GM13976 (cell line): ENCODE results near the gene WSCD2.
"Not testable (repeated sequence)": the region's sequence is repeated elsewhere in the genome, so short reads cannot be mapped to it uniquely, and the experiment has no call there.

Experiments
- DNase-seq: peaks from one replicate; pipeline ENCODE4 v3.0.0; 2012; ENCODE audit warnings: low spot score
- in situ Hi-C: fragments of 300-500 bp; cut with MboI; formaldehyde crosslinking; loops from one replicate; pipeline ENCODE4 v1.12.0; 2022; ENCODE audit warnings: low sequenced_read_pairs, mixed read lengths, inconsistent platforms; ENCODE audit not compliant: unreplicated experiment
- TF ChIP-seq, protein P1 (sequence below): IDR thresholded peaks from 2 replicates; pipeline ENCODE4 v1.5.1; 2012; ENCODE audit warnings: borderline replicate concordance, mild to moderate bottlenecking; ENCODE audit not compliant: insufficient read depth; ENCODE audit errors: extremely low read depth, missing control alignments, control extremely low read depth

The WSCD2 gene

DNA sequence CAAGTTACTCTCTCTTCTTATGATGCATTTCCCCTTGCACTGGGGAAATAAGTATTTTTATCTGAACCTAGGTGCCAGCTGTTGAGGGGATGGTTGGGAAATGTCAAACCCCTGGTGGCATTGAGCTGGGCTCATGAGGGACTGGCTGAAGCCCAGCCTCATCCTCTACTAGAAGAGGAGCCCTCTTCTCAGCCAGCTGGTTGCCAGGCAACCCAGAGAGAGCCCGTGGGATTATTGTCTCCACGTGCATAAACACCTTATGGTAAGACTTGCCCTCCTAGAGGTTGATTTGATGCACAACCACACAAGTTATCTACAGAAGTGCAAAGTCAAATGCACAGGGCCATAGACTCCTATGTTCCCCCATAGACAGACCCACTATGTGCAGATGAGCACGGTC is 89.8 kb downstream of the WSCD2 start:
- no peak for DNase-seq
- TF ChIP-seq, protein P1, sequence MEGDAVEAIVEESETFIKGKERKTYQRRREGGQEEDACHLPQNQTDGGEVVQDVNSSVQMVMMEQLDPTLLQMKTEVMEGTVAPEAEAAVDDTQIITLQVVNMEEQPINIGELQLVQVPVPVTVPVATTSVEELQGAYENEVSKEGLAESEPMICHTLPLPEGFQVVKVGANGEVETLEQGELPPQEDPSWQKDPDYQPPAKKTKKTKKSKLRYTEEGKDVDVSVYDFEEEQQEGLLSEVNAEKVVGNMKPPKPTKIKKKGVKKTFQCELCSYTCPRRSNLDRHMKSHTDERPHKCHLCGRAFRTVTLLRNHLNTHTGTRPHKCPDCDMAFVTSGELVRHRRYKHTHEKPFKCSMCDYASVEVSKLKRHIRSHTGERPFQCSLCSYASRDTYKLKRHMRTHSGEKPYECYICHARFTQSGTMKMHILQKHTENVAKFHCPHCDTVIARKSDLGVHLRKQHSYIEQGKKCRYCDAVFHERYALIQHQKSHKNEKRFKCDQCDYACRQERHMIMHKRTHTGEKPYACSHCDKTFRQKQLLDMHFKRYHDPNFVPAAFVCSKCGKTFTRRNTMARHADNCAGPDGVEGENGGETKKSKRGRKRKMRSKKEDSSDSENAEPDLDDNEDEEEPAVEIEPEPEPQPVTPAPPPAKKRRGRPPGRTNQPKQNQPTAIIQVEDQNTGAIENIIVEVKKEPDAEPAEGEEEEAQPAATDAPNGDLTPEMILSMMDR = no peak
- in situ Hi-C loops = no loop called here

DNA sequence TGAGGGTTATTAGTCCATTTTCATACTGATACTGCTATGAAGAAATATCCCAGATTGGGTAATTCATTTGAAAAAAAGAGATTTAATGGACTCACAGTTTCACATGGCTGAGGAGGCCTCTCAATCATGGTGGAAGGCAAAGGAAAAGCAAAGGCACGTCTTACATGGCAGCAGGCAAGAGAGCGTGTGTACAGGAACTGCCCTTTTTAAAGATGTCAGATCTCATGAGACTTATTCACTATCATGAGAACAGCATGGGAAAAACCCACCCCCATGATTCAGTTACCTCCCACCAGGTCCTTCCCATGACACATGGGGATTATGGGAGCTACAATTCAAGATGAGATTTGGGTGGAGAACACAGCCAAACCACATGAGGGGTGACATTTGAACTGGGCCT is 96.0 kb downstream of the WSCD2 start:
- DNase-seq, in situ Hi-C loops: not testable (repeated sequence)

DNA sequence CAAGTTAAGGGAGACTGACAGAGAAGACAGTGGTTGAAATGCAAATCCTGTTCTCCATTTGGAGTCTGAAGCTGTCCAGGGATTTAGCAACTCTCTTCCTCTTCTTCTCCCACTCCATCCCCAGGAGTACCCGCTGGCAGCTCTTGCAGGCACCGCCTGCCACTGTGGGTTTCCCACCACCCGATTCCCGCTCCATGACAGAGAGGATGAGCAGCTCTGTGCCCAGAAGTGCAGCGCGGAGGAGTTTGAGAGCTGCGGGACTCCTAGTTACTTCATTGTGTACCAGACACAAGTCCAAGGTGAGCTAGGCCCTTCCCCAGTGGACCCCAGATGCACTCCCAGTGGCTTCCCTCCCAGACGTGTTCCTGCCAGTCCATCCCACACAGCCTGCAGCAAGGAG is 97.8 kb downstream of the WSCD2 start:
- TF ChIP-seq, protein P1 = no peak
- in situ Hi-C loops = no loop called here
- DNase-seq = no peak

DNA sequence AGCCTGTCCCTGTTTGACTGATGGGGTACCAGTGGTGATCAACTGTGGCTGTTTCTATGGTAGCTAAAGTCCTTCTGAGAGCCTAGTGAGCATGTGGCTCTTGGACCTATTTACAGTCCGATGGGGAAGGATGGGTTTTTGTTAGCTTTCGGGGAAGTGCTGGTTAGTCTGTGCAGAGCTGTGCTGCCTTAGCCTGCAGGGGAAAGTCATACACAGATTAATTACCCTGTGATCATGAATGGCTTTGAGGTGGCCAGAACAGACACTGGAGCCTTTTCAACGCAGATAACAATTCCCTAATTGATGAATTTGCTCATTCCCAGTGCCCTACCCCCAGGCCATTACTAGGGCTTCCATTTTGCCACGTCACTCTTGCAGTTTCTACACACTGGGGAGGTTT is 99.7 kb downstream of the WSCD2 start:
- in situ Hi-C loops = no loop called here
- TF ChIP-seq, protein P1 = no peak
- no peak for DNase-seq

DNA sequence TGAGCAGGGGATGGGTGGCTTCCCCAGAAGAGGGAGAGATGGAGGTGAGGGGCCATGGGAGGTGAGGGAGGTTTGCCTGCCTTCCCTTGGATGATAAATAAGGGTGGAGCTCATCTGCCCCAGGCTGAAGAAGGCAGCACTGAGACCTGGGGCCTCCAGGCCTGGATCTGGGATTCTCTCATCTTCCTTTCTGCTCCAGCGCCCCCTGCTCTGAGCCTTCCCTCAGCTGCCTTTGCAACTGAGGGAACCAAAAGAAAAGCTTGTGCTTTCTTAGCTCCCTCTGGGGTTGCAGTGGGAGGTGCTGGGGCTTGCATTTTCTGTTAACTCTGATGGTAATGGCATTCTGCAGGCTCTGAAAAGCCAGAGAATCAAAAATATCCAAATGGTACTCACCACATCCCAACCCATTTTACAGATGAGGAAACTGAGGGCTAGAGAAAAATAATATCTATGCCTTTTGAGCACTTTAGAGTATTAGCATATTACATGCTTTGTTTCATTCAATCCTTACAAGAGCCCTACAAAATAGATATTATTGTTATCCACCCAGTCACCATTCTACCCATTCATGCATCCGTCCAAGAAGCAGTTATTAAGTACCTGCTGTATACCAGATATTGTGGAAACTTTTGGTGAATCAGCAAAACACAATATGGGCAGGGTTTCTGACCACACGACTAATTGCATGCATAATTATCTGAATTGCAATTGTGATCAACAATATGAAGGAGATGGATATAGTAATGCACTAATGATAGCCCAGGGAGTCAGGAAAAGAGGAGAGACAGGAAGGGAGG is 102.2 kb downstream of the WSCD2 start:
- in situ Hi-C loops = no loop called here
- no peak for DNase-seq

DNA sequence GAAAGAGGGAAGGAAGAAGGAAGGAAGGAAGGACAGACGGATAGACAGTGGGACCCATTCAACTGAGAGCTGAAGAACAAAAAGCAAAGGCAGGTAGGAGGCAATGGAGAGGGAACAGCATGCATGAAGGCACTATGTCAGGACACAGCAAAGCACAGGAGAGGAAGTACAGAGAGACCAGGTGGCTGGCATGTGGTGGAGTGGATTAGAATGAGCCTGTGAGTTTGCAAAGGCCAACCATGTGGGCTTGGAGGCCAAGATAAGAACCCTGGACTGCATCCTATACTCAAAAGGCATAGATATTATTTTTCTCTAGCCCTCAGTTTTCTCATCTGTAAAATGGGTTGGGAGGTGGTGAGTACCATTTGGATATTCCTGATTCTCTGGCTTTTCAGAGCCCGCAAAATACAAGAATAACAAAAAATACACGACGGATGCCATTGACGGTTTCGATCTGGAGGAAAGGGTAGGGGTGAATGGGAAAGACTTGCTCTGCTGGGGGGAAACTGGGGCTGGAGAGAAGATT is 102.9 kb downstream of the WSCD2 start:
- no peak for DNase-seq
- TF ChIP-seq, protein P1 = no peak
- in situ Hi-C loops = no loop called here

More for the DNA sequence above, 102.2 kb downstream of the WSCD2 start:
- TF ChIP-seq, protein P1 = no peak

DNA sequence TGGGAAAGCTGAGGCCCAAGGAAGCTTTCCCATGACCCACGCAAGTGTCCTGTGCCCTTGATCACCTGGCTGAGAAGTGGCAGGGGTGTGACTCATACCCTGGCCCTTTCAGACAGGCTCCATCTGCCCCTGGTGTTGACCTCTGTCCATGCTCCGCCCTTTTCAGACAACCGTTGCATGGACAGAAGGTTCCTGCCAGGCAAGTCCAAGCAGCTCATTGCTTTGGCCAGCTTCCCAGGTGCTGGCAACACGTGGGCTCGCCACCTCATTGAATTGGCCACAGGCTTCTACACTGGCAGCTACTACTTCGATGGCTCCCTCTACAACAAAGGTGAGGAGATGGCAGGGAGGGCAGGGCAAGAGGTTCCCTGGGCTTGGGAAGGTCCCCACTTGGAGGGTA is 103.5 kb downstream of the WSCD2 start:
- TF ChIP-seq, protein P1 = no peak
- no peak for DNase-seq
- in situ Hi-C loops = no loop called here
